Fibroblast of lung (primary cell): ENCODE measurements around the gene SLC2A8. TPM values are rescaled to one million over a fixed set of nuclear protein-coding genes. Genes with fewer than 3 reads are reported as not detected.

Experiments used
- DNase-seq, 2 donors: peaks; one replicate each; pipeline versions ENCODE4 v3.0.0 to v3.0.0-alpha.2; 2010; ENCODE audit warnings: low read depth in 2 of 2
- H2AFZ ChIP-seq: 2 replicates; pipeline ENCODE4 v1.5.1; 2012; ENCODE audit warnings: low read length, control low read depth, inconsistent platforms
- H3K27ac ChIP-seq: 2 replicates; pipeline ENCODE4 v1.5.1; 2011; ENCODE audit warnings: low read length, control low read depth; ENCODE audit not compliant: insufficient read depth
- H3K27me3 ChIP-seq: 2 replicates; pipeline ENCODE4 v1.5.1; 2011; ENCODE audit warnings: mild to moderate bottlenecking, low read length; ENCODE audit not compliant: control insufficient read depth, insufficient read depth
- H3K36me3 ChIP-seq: 2 replicates; pipeline ENCODE4 v1.5.1; 2011; ENCODE audit warnings: low read length; ENCODE audit not compliant: control insufficient read depth, insufficient read depth
- H3K4me1 ChIP-seq: 2 replicates; pipeline ENCODE4 v1.5.1; 2011; ENCODE audit warnings: low read length; ENCODE audit not compliant: control insufficient read depth, insufficient read depth; ENCODE audit errors: extremely low read depth
- H3K4me2 ChIP-seq: 2 replicates; pipeline ENCODE4 v1.5.1; 2011; ENCODE audit warnings: low read length, control low read depth; ENCODE audit not compliant: insufficient read depth; ENCODE audit errors: extremely low read depth
- H3K4me3 ChIP-seq, 4 experiments: fragments of 200-600 bp in 1 of 4; sonication (generic) in 1 of 4; replicated peaks in 1 of 4; 2 replicates each; pipeline ENCODE4 v1.5.1; 2011 to 2016; ENCODE audit warnings: low read length in 4 of 4, low read depth in 3 of 4, mild to moderate bottlenecking in 3 of 4, control low read depth in 2 of 4, inconsistent platforms in 1 of 4, mixed read lengths in 1 of 4; ENCODE audit not compliant: insufficient read depth in 1 of 4; ENCODE audit errors: control extremely low read depth in 1 of 4
- H3K79me2 ChIP-seq: 2 replicates; pipeline ENCODE4 v1.5.1; 2012; ENCODE audit warnings: mild to moderate bottlenecking, low read length, inconsistent platforms; ENCODE audit not compliant: control insufficient read depth, insufficient read depth
- H3K9ac ChIP-seq: 2 replicates; pipeline ENCODE4 v1.5.1; 2011; ENCODE audit warnings: mild to moderate bottlenecking, low read length, control low read depth; ENCODE audit not compliant: insufficient read depth
- H3K9me3 ChIP-seq: 2 replicates; pipeline ENCODE4 v1.5.1; 2012; ENCODE audit warnings: low read depth, low read length; ENCODE audit not compliant: control insufficient read depth, insufficient read depth
- H4K20me1 ChIP-seq: 2 replicates; pipeline ENCODE4 v1.5.1; 2011; ENCODE audit warnings: low read length; ENCODE audit not compliant: control insufficient read depth, insufficient read depth; ENCODE audit errors: extremely low read depth
- CTCF ChIP-seq, 2 donors: IDR thresholded peaks in 1 of 2; conservative IDR thresholded peaks in 1 of 2; 1 replicate in 1 of 2; 2 replicates in 1 of 2; pipeline ENCODE4 v1.5.1; 2011 to 2012; ENCODE audit warnings: low read length in 2 of 2, control low read depth in 1 of 2, inconsistent platforms in 1 of 2, low read depth in 1 of 2, mild to moderate bottlenecking in 1 of 2
- EZH2 ChIP-seq: IDR thresholded peaks from 2 replicates; pipeline ENCODE4 v1.5.1; 2012; ENCODE audit warnings: low read length, control low read depth, mild to moderate bottlenecking; ENCODE audit errors: missing control alignments
- polyA plus RNA-seq, 2 donors: library from polyadenylated mRNA; depleted of rRNA in 1 of 2; stranded (reverse) in 1 of 2; unstranded in 1 of 2; fragments of >200 nt; gene quantifications; 2 replicates each; pipeline ENCODE4 v1.2.1, GENCODE V29; 2011 to 2012; ENCODE audit warnings: missing spikeins in 1 of 2
- total RNA-seq: library from RNA; depleted of rRNA; stranded (reverse); fragments of >200 nt; gene quantifications from 2 replicates; pipeline ENCODE4 v1.2.1, GENCODE V29; 2014

Gene SLC2A8
- total and polyA plus RNA-seq, 2 donors (not counting 1 experiment from before 2014, with no cell fraction given) = 4.6 to 11.4 TPM

- H3K27ac ChIP-seq = no peak overlapping the region
- H3K9me3 ChIP-seq = no peaks in the 10 kb centered on the region
- TF ChIP-seq CTCF (conservative IDR thresholded peaks at IDR 0.05 in 1 of 2, IDR thresholded peaks at IDR 0.05 in 1 of 2; ENCODE audit: low read depth in 1 of 2, low read length in 2 of 2) (no peak), EZH2 (no peak)
- no peak for DNase-seq
- no peak overlapping the region for H3K4me2 ChIP-seq
- H3K79me2 ChIP-seq = no peaks in the 10 kb centered on the region
- H2AFZ ChIP-seq = no peak overlapping the region
- H4K20me1 ChIP-seq = no peaks in the 10 kb centered on the region
- peaks cover 10% of the 10 kb centered on the region for H3K4me1 ChIP-seq
- H3K9ac ChIP-seq = no peak overlapping the region
- H3K27me3 ChIP-seq = peaks cover 8% of the 10 kb centered on the region
- no peaks in the 10 kb centered on the region for H3K36me3 ChIP-seq
- no peak overlapping the region for H3K4me3 ChIP-seq
Measured at GRCh38 chr9:127386981-127387380, 10.0 kb upstream of the SLC2A8 start.

GRCh38 chr9:127388037-127388855 lies 8.7 kb upstream of the SLC2A8 start:
- Histone ChIP-seq H3K27ac (peak overlapping the region; percentile 40), H3K9ac (no peak overlapping the region), H3K4me3 (no peak overlapping the region), H2AFZ (no peak overlapping the region), H3K27me3 (peaks cover 8% of the 10 kb centered on the region), H4K20me1 (no peaks in the 10 kb centered on the region), H3K9me3 (no peaks in the 10 kb centered on the region), H3K4me2 (peak overlapping the region; percentile 66), H3K36me3 (no peaks in the 10 kb centered on the region), H3K4me1 (peaks cover 10% of the 10 kb centered on the region), H3K79me2 (no peaks in the 10 kb centered on the region)
- peak; percentile 97 for DNase-seq
- TF ChIP-seq CTCF (conservative IDR thresholded peaks at IDR 0.05 in 1 of 2, IDR thresholded peaks at IDR 0.05 in 1 of 2; ENCODE audit: low read depth in 1 of 2, low read length in 2 of 2) (no peak), EZH2 (no peak)

GRCh38 chr9:127388856-127389238 lies 8.1 kb upstream of the SLC2A8 start:
- no peak overlapping the region for H3K9ac ChIP-seq
- no peaks in the 10 kb centered on the region for H3K9me3 ChIP-seq
- H3K36me3 ChIP-seq = no peaks in the 10 kb centered on the region

More at GRCh38 chr9:127388856-127389238, 8.1 kb upstream of the SLC2A8 start:
- Histone ChIP-seq H3K79me2 (no peaks in the 10 kb centered on the region), H3K27ac (peak overlapping the region; percentile 40), H3K4me2 (peak overlapping the region; percentile 66), H3K4me1 (peaks cover 10% of the 10 kb centered on the region), H3K4me3 (no peak overlapping the region), H2AFZ (no peak overlapping the region), H4K20me1 (no peaks in the 10 kb centered on the region), H3K27me3 (peaks cover 8% of the 10 kb centered on the region)
- TF ChIP-seq EZH2 (no peak), CTCF (conservative IDR thresholded peaks at IDR 0.05 in 1 of 2, IDR thresholded peaks at IDR 0.05 in 1 of 2; ENCODE audit: low read depth in 1 of 2, low read length in 2 of 2) (no peak)
- DNase-seq = no peak
